Gastrocnemius medialis (tissue), 4 donors: ENCODE measurements around the gene TTC3.

Experiments
- POLR2A ChIP-seq, 2 donors: fragments of 450-650 bp; IDR thresholded peaks; one replicate each; pipeline ENCODE4 v1.6.1; 2017; ENCODE audit warnings: antibody characterized with exemption in 2 of 2, mild to moderate bottlenecking in 2 of 2, moderate library complexity in 2 of 2
- TF ChIP-seq, protein P1 (sequence below), 5 experiments: fragments of 450-650 bp in 3 of 5; fragments of 200-600 bp in 2 of 5; sonication (generic) in 2 of 5; IDR thresholded peaks in 4 of 5; conservative IDR thresholded peaks in 1 of 5; 1 replicate in 4 of 5; 2 replicates in 1 of 5; pipeline ENCODE4 v1.5.1; 2016 to 2019; ENCODE audit warnings: antibody characterized with exemption in 5 of 5, mild to moderate bottlenecking in 3 of 5, moderate library complexity in 3 of 5

DNA sequence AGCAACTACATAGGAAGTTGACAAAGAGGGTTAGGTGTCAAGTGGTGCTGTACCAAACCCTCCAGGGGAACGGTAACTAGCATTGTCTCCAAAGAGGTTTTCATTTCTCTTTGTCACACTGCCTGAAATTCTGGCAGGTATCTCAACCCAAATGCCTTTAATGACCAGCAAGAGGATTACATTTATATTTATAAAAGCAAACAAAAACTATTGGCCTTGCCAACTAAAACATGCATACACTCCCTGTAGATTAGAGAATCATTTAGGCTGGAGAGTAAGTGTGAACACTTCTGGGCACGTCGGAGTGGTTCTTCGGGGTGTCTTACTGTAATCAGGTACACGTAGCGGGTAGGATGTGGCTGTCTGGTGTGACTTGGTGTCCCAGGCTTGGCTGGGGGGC is 109.2 kb downstream of the TTC3 start:
- TF ChIP-seq, protein P1, sequence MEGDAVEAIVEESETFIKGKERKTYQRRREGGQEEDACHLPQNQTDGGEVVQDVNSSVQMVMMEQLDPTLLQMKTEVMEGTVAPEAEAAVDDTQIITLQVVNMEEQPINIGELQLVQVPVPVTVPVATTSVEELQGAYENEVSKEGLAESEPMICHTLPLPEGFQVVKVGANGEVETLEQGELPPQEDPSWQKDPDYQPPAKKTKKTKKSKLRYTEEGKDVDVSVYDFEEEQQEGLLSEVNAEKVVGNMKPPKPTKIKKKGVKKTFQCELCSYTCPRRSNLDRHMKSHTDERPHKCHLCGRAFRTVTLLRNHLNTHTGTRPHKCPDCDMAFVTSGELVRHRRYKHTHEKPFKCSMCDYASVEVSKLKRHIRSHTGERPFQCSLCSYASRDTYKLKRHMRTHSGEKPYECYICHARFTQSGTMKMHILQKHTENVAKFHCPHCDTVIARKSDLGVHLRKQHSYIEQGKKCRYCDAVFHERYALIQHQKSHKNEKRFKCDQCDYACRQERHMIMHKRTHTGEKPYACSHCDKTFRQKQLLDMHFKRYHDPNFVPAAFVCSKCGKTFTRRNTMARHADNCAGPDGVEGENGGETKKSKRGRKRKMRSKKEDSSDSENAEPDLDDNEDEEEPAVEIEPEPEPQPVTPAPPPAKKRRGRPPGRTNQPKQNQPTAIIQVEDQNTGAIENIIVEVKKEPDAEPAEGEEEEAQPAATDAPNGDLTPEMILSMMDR (IDR thresholded peaks at IDR 0.05 in 4 of 5, conservative IDR thresholded peaks at IDR 0.05 in 1 of 5) = no peak
- TF ChIP-seq POLR2A (IDR thresholded peaks at IDR 0.05) = no peak
